GM13977 (cell line): ENCODE measurements around the gene RCOR2.

Experiments used
- DNase-seq: peaks from one replicate; pipeline ENCODE4 v3.0.0; 2012; ENCODE audit warnings: low spot score
- CTCF ChIP-seq: IDR thresholded peaks from 2 replicates; pipeline ENCODE4 v1.5.1; 2012; ENCODE audit warnings: mild to moderate bottlenecking, control low read depth; ENCODE audit not compliant: insufficient read depth; ENCODE audit errors: extremely low read depth, missing control alignments
- in situ Hi-C: fragments of 300-500 bp; cut with MboI; formaldehyde crosslinking; loops from one replicate; pipeline ENCODE4 v1.12.0; 2022; ENCODE audit warnings: low sequenced_read_pairs, low pct_unique_long_range_greater_than_20kb, mixed read lengths, inconsistent platforms; ENCODE audit not compliant: unreplicated experiment

RCOR2 gene

GRCh38 chr11:63879598-63880402, 37.2 kb downstream of the RCOR2 start:
- in situ Hi-C loops: no loop called here
- DNase-seq: no peak
- TF ChIP-seq CTCF: no peak

GRCh38 chr11:63877658-63878241, 39.2 kb downstream of the RCOR2 start:
- DNase-seq: no peak
- no peak for TF ChIP-seq CTCF
- in situ Hi-C loops: no loop called here

- no peak for DNase-seq
- TF ChIP-seq CTCF: no peak
- in situ Hi-C loops: no loop called here
Observed at GRCh38 chr11:63876616-63877015, 40.3 kb downstream of the RCOR2 start.

GRCh38 chr11:63875506-63876065, 41.4 kb downstream of the RCOR2 start:
- in situ Hi-C loops: no loop called here
- no peak for DNase-seq
- TF ChIP-seq CTCF: no peak

- DNase-seq: no peak
- in situ Hi-C loops: no loop called here
- no peak for TF ChIP-seq CTCF
Observed at GRCh38 chr11:63874511-63874910, 42.5 kb downstream of the RCOR2 start.

GRCh38 chr11:63873311-63873710, 43.7 kb downstream of the RCOR2 start:
- TF ChIP-seq CTCF: no peak
- in situ Hi-C loops: no loop called here
- no peak for DNase-seq
